CMK (cell line): ENCODE measurements around the gene BCOR.

ENCODE experiments used
- DNase-seq: peaks from one replicate; pipeline ENCODE4 v3.0.0-alpha.2; 2010; ENCODE audit warnings: low read depth

The BCOR gene

GRCh38 chrX:40098264-40099054, 701 bp upstream of the BCOR start:
- no peak for DNase-seq

GRCh38 chrX:40097141-40097503, 636 bp downstream of the BCOR start:
- no peak for DNase-seq

GRCh38 chrX:40096395-40097091, 1.2 kb downstream of the BCOR start:
- DNase-seq = no peak

GRCh38 chrX:40095583-40096394, 2.0 kb downstream of the BCOR start:
- no peak for DNase-seq

- DNase-seq = no peak
These were observed 2.7 kb downstream of the BCOR start for GRCh38 chrX:40094900-40095582.

GRCh38 chrX:40094041-40094899, 3.5 kb downstream of the BCOR start:
- DNase-seq = no peak

- DNase-seq = no peak
These were observed 4.2 kb downstream of the BCOR start for GRCh38 chrX:40093586-40093985.

GRCh38 chrX:40092808-40093435, 4.8 kb downstream of the BCOR start:
- DNase-seq = no peak

- DNase-seq = no peak
These were observed 5.9 kb downstream of the BCOR start for GRCh38 chrX:40091691-40092421.

- no peak for DNase-seq
These were observed 6.8 kb downstream of the BCOR start for GRCh38 chrX:40090961-40091360.

GRCh38 chrX:40090050-40090804, 7.5 kb downstream of the BCOR start:
- no peak for DNase-seq

- no peak for DNase-seq
These were observed 8.8 kb downstream of the BCOR start for GRCh38 chrX:40088803-40089540.

- DNase-seq = no peak
These were observed 9.5 kb downstream of the BCOR start for GRCh38 chrX:40088299-40088625.

- no peak for DNase-seq
These were observed 10.1 kb downstream of the BCOR start for GRCh38 chrX:40087425-40088298.

- DNase-seq = no peak
These were observed 11.0 kb downstream of the BCOR start for GRCh38 chrX:40086569-40087335.

- DNase-seq = no peak
These were observed 12.0 kb downstream of the BCOR start for GRCh38 chrX:40085714-40086113.

GRCh38 chrX:40085102-40085551, 12.6 kb downstream of the BCOR start:
- no peak for DNase-seq
